ENCODE data around the gene ACOXL.

The ACOXL gene

GRCh38 chr2:110876167-110876999, 144.0 kb downstream of the ACOXL start:
- DNase-seq (ENCODE audit: low read depth) = no peak

- DNase-seq (ENCODE audit: low read depth) = no peak
Measured at GRCh38 chr2:110877031-110877827, 144.9 kb downstream of the ACOXL start.

GRCh38 chr2:110878150-110878549, 145.8 kb downstream of the ACOXL start:
- DNase-seq (ENCODE audit: low read depth) = no peak

- DNase-seq (ENCODE audit: low read depth) = no peak
Measured at GRCh38 chr2:110881908-110882307, 149.5 kb downstream of the ACOXL start.

GRCh38 chr2:110883406-110883805, 151.0 kb downstream of the ACOXL start:
- no peak for DNase-seq (ENCODE audit: low read depth)

GRCh38 chr2:110885256-110885655, 152.9 kb downstream of the ACOXL start:
- no peak for DNase-seq (ENCODE audit: low read depth)

GRCh38 chr2:110886826-110887573, 154.6 kb downstream of the ACOXL start:
- DNase-seq (ENCODE audit: low read depth) = no peak

GRCh38 chr2:110888411-110888810, 156.0 kb downstream of the ACOXL start:
- DNase-seq (ENCODE audit: low read depth) = no peak

- DNase-seq (ENCODE audit: low read depth) = no peak
Measured at GRCh38 chr2:110891626-110892025, 159.3 kb downstream of the ACOXL start.

- DNase-seq (ENCODE audit: low read depth) = no peak
Measured at GRCh38 chr2:110896226-110896625, 163.9 kb downstream of the ACOXL start.

- DNase-seq (ENCODE audit: low read depth) = no peak
Measured at GRCh38 chr2:110897966-110898365, 165.6 kb downstream of the ACOXL start.

GRCh38 chr2:110900191-110900590, 167.8 kb downstream of the ACOXL start:
- no peak for DNase-seq (ENCODE audit: low read depth)

- no peak for DNase-seq (ENCODE audit: low read depth)
Measured at GRCh38 chr2:110903548-110903947, 171.2 kb downstream of the ACOXL start.

- DNase-seq (ENCODE audit: low read depth) = no peak
Measured at GRCh38 chr2:110904116-110904778, 171.9 kb downstream of the ACOXL start.

GRCh38 chr2:110904779-110905148, 172.4 kb downstream of the ACOXL start:
- DNase-seq (ENCODE audit: low read depth) = no peak

- DNase-seq (ENCODE audit: low read depth) = no peak
Measured at GRCh38 chr2:110905217-110905616, 172.8 kb downstream of the ACOXL start.

- DNase-seq (ENCODE audit: low read depth) = no peak
Measured at GRCh38 chr2:110906613-110907298, 174.4 kb downstream of the ACOXL start.

- DNase-seq (ENCODE audit: low read depth) = no peak
Measured at GRCh38 chr2:110909501-110909900, 177.1 kb downstream of the ACOXL start.

- DNase-seq (ENCODE audit: low read depth) = no peak
Measured at GRCh38 chr2:110910423-110910822, 178.1 kb downstream of the ACOXL start.

- no peak for DNase-seq (ENCODE audit: low read depth)
Measured at GRCh38 chr2:110919738-110920137, 187.4 kb downstream of the ACOXL start.

- no peak for DNase-seq (ENCODE audit: low read depth)
Measured at GRCh38 chr2:110925479-110925878, 193.1 kb downstream of the ACOXL start.
